Endothelial cell of umbilical vein (primary cell): ENCODE results near the gene OR5M8.

Experiments used
- CTCF ChIP-seq, 2 donors: IDR thresholded peaks; 1 replicate in 1 of 2; 2 replicates in 1 of 2; pipeline ENCODE4 v1.5.1; 2011; ENCODE audit warnings: low read length in 2 of 2, mild to moderate bottlenecking in 2 of 2, moderate library complexity in 2 of 2, control low read depth in 1 of 2, inconsistent platforms in 1 of 2, low read depth in 1 of 2; ENCODE audit not compliant: insufficient read depth in 1 of 2; ENCODE audit errors: extremely low read depth in 1 of 2
- EZH2 ChIP-seq: IDR thresholded peaks from 2 replicates; pipeline ENCODE4 v1.6.1; 2012; ENCODE audit warnings: borderline replicate concordance, low read depth, mild to moderate bottlenecking, moderate library complexity, low read length, inconsistent platforms; ENCODE audit not compliant: severe bottlenecking
- POLR2A ChIP-seq: IDR thresholded peaks from 2 replicates; pipeline ENCODE4 v1.6.1; 2012; ENCODE audit warnings: low read depth, mild to moderate bottlenecking, control low read depth, low read length
- POLR2AphosphoS5 ChIP-seq: IDR thresholded peaks from 2 replicates; pipeline ENCODE4 v1.6.1; 2012; ENCODE audit warnings: low read depth, mild to moderate bottlenecking, control low read depth, low read length, moderate library complexity; ENCODE audit not compliant: insufficient read depth

- TF ChIP-seq POLR2A (no peak), EZH2 (no peak), CTCF (IDR thresholded peaks at IDR 0.05; ENCODE audit: extremely low read depth in 1 of 2, insufficient read depth in 1 of 2, low read depth in 1 of 2, low read length in 2 of 2) (no peak), POLR2AphosphoS5 (no peak)
Measured at GRCh38 chr11:56474729-56475235, 16.4 kb downstream of the OR5M8 start.
